Measurements from ENCODE around the gene MRPL19. TPM values are rescaled to one million over a fixed set of nuclear protein-coding genes. Genes with fewer than 3 reads are reported as not detected.

MRPL19 gene
- total RNA-seq, 1 experiment from 2014 or later, result 65.3 TPM

DNA sequence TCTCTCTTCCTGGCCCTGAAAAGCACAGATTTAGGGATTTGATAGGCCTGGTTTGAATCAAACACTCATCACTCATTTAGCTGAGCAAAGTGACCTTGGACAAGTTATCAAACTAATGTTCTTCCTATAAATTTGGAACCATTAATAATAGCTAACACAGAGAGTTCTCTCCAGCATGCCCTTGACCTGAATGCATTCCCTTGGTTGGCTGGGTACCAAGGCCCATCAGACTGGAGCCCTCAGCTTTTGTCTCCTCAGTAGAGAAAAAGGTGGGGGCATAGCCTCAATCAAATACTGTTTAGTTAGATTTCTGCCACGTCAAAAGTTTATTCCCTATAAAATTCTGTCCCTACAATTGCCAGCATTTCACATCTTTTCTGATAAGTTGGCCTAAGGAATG lies 13.8 kb upstream of the MRPL19 start:
- CTCF ChIA-PET, result no interaction called here

GRCh38 chr2:75633620-75634019 lies 13.0 kb upstream of the MRPL19 start:
- intact Hi-C loops (cut with micrococcal nuclease), result no loop called here
- no TSS peak for BruUV-seq (replicated peaks)
- H3K9ac ChIP-seq (ENCODE audit: low read length), result no peak overlapping the region
- no peak for DNase-seq (ENCODE audit: low read depth, low spot score)
- no peaks in the 10 kb centered on the region for H3K9me3 ChIP-seq (ENCODE audit: control insufficient read depth in 1 of 2, insufficient read depth in 1 of 2, low read depth in 1 of 2, low read length in 2 of 2)
- no peaks in the 10 kb centered on the region for H3K79me2 ChIP-seq (ENCODE audit: insufficient read depth, low read length)
- TF ChIP-seq, protein P1, sequence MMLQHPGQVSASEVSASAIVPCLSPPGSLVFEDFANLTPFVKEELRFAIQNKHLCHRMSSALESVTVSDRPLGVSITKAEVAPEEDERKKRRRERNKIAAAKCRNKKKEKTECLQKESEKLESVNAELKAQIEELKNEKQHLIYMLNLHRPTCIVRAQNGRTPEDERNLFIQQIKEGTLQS (IDR thresholded peaks at IDR 0.05), result no peak
- TF ChIP-seq CEBPB (IDR thresholded peaks at IDR 0.05; ENCODE audit: low read depth), result no peak
- no peak for TF ChIP-seq RAD21 (IDR thresholded peaks at IDR 0.05; ENCODE audit: low read depth)
- TF ChIP-seq ZNF274 (IDR thresholded peaks at IDR 0.05; ENCODE audit: low read depth, low read length), result no peak
- TF ChIP-seq POLR2AphosphoS5 (IDR thresholded peaks at IDR 0.05; ENCODE audit: low read depth, low read length), result no peak
- no peak for TF ChIP-seq SRF (IDR thresholded peaks at IDR 0.05; ENCODE audit: low read depth)
- no peak for TF ChIP-seq YY1 (IDR thresholded peaks at IDR 0.05; ENCODE audit: extremely low read depth, insufficient replicate concordance, low read depth, low read length)
- TF ChIP-seq ZFX (IDR thresholded peaks at IDR 0.05), result no peak
- TF ChIP-seq ELF1 (IDR thresholded peaks at IDR 0.05; ENCODE audit: borderline replicate concordance, low read depth), result no peak
- TF ChIP-seq, protein P2, sequence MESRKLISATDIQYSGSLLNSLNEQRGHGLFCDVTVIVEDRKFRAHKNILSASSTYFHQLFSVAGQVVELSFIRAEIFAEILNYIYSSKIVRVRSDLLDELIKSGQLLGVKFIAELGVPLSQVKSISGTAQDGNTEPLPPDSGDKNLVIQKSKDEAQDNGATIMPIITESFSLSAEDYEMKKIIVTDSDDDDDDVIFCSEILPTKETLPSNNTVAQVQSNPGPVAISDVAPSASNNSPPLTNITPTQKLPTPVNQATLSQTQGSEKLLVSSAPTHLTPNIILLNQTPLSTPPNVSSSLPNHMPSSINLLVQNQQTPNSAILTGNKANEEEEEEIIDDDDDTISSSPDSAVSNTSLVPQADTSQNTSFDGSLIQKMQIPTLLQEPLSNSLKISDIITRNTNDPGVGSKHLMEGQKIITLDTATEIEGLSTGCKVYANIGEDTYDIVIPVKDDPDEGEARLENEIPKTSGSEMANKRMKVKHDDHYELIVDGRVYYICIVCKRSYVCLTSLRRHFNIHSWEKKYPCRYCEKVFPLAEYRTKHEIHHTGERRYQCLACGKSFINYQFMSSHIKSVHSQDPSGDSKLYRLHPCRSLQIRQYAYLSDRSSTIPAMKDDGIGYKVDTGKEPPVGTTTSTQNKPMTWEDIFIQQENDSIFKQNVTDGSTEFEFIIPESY (IDR thresholded peaks at IDR 0.05; ENCODE audit: extremely low read depth, insufficient replicate concordance, low read length), result no peak
- no peak for TF ChIP-seq EGR1 (IDR thresholded peaks at IDR 0.05; ENCODE audit: low read depth)
- ChIA-PET POLR2A (no interaction called here), RAD21 (ENCODE audit: low non-redundant PET in 1 of 2, low total read pairs in 2 of 2, uncharacterized antibody in 2 of 2, unreplicated experiment in 2 of 2) (no interaction called here), CTCF (no interaction called here)
- H3K27me3 ChIP-seq (ENCODE audit: insufficient read depth, low read length), result peaks cover 15% of the 10 kb centered on the region; the same call in 1 of the 2 replicates
- H3K27ac ChIP-seq (ENCODE audit: low read depth, low read length), result no peak overlapping the region
- no peaks in the 10 kb centered on the region for H3K36me3 ChIP-seq (ENCODE audit: control insufficient read depth in 1 of 2, insufficient read depth in 2 of 2, low read length in 2 of 2)
- no peaks in the 10 kb centered on the region for H3K4me1 ChIP-seq (ENCODE audit: control insufficient read depth in 1 of 2, insufficient read depth in 2 of 2, low read length in 2 of 2)
- no peaks in the 10 kb centered on the region for H4K20me1 ChIP-seq (ENCODE audit: insufficient read depth)
- no peak for ATAC-seq
- H3K4me3 ChIP-seq (replicated peaks in 1 of 2; ENCODE audit: low read depth in 1 of 2, low read length in 2 of 2), result no peak overlapping the region
- H3K4me2 ChIP-seq (ENCODE audit: low read length), result no peak overlapping the region
- H3K9me2 ChIP-seq (ENCODE audit: insufficient read depth), result no peaks in the 10 kb centered on the region
- no peak overlapping the region for H2AFZ ChIP-seq (ENCODE audit: low read depth, low read length, poor library complexity, severe bottlenecking)

More for the DNA sequence above, 13.8 kb upstream of the MRPL19 start:
- DNase-seq (ENCODE audit: low read depth, low spot score) (no peak), ATAC-seq (no peak)
- H3K9me2 ChIP-seq (ENCODE audit: insufficient read depth), result no peaks in the 10 kb centered on the region
- POLR2A ChIA-PET, result no interaction called here
- no peak overlapping the region for H3K4me3 ChIP-seq (replicated peaks in 1 of 2; ENCODE audit: low read depth in 1 of 2, low read length in 2 of 2)
- H4K20me1 ChIP-seq (ENCODE audit: insufficient read depth), result no peaks in the 10 kb centered on the region
- peaks cover 7% of the 10 kb centered on the region; the same call in 1 of the 2 replicates for H3K27me3 ChIP-seq (ENCODE audit: insufficient read depth, low read length)
- no peaks in the 10 kb centered on the region for H3K9me3 ChIP-seq (ENCODE audit: control insufficient read depth in 1 of 2, insufficient read depth in 1 of 2, low read depth in 1 of 2, low read length in 2 of 2)
- no peak overlapping the region for H2AFZ ChIP-seq (ENCODE audit: low read depth, low read length, poor library complexity, severe bottlenecking)
- H3K4me2 ChIP-seq (ENCODE audit: low read length), result no peak overlapping the region
- no peak overlapping the region for H3K27ac ChIP-seq (ENCODE audit: low read depth, low read length)
- intact Hi-C loops (cut with micrococcal nuclease), result no loop called here
- H3K36me3 ChIP-seq (ENCODE audit: control insufficient read depth in 1 of 2, insufficient read depth in 2 of 2, low read length in 2 of 2), result no peaks in the 10 kb centered on the region
- H3K79me2 ChIP-seq (ENCODE audit: insufficient read depth, low read length), result no peaks in the 10 kb centered on the region
- TF ChIP-seq EZH2phosphoT487 (IDR thresholded peaks at IDR 0.05; ENCODE audit: borderline replicate concordance), result no peak
- no peak overlapping the region for H3K9ac ChIP-seq (ENCODE audit: low read length)
- BruUV-seq (replicated peaks), result no TSS peak
- RAD21 ChIA-PET (ENCODE audit: low non-redundant PET in 1 of 2, low total read pairs in 2 of 2, uncharacterized antibody in 2 of 2, unreplicated experiment in 2 of 2), result interaction anchor here in 1 of 2 experiments (0.8 kb wide), 1 partner anchor 1056 kb away, joined by 3 read pairs; no protein-coding TSS in a partner anchor
- no peaks in the 10 kb centered on the region for H3K4me1 ChIP-seq (ENCODE audit: control insufficient read depth in 1 of 2, insufficient read depth in 2 of 2, low read length in 2 of 2)

Data from HCT116 (cell line).